Limb (tissue), 2 donors: ENCODE results near the gene SOCS3.

Source experiments
- DNase-seq, 2 donors: peaks; one replicate each; pipeline ENCODE4 v3.0.0-alpha.2; 2016; ENCODE audit errors: extremely low spot score in 2 of 2

SOCS3 gene

GRCh38 chr17:78330570-78331224, 29.2 kb downstream of the SOCS3 start:
- DNase-seq = no peak

- DNase-seq = no peak
These were observed 30.4 kb downstream of the SOCS3 start for GRCh38 chr17:78329263-78330059.

DNA sequence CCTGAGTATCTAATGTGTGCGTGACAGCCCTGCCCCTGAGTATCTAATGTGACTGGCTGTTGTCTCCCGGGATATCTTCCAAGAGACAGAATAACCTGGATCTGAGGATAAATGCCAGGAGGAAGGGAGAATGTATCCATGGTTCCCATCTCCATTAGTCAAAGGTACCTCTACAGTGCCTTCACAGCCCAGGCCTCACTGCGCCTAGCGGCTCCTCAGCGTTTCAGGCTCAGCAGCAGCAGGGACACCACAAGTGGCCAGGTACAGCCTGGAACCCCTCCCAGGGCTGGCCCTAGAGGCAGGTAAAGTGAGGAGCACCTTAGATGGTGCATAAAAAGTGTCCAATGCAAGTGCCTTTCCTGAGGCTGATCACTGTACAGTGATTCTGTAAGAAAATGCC, 32.0 kb downstream of the SOCS3 start:
- no peak for DNase-seq

DNA sequence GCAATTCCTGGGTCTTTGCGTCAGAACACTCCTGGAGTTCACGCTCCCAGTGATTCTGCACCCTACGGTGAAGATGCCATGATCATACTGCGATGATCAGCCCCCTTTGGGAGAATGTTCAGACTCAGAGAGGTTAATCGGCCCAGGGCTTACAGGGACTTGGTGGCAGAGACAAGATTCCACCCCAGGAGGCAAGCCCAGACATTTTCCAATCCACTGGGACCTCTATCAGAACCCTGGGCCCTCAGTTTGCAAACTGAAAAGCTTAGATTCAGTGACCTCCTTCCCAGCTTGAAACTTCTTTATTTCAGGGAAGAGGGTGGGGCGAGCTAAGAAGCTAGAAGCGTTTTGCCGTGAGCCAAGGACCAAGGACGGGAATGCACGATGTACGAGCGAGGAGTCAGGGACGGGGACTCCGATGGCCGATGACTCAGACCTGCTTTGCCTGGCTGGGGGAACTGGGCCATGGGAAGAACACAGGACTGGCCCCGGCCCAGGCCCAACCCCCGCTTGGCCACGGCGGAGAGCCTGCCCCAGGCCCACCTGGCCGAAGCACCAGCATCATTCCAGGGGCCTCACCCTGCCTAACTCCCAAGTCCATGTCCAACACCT, 34.7 kb downstream of the SOCS3 start:
- no peak for DNase-seq

DNA sequence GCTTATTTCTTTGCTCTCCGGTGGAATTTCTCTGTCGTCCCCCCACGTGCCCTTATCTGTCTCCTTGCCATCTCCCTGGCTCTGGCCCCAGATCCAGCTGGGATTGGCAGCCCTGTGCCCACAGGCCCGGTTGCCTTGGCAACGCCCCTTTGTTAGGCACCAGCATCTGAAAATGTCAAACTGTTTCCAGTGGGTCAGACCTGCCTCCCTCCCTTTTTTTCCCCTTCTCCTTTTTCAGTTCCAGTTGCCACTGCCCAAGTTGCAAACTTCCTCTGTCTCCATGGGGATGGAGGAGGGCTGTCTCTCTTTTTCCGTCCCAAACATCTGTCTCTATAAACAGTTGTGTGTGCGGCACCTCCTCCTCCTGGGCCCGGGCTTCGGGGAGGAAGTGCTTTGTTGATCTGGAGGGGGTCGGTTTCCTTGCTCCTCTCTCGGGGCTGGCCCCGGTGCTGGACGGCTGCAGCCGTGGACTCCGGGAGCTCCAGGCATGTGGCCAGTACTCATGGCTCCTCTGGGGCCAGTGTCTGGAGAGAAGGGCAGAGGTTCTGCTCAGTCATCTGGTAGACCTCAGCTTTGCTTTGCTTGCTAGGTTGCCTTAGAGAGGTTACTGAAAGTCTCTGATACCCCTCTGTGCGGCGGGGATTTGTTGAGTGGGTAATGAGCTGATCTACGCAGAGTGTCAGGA, 35.3 kb downstream of the SOCS3 start:
- DNase-seq = peak; percentile 86 to 94

GRCh38 chr17:78323826-78324390, 36.0 kb downstream of the SOCS3 start:
- peak in 1 of 2 donors; percentile 63 for DNase-seq

DNA sequence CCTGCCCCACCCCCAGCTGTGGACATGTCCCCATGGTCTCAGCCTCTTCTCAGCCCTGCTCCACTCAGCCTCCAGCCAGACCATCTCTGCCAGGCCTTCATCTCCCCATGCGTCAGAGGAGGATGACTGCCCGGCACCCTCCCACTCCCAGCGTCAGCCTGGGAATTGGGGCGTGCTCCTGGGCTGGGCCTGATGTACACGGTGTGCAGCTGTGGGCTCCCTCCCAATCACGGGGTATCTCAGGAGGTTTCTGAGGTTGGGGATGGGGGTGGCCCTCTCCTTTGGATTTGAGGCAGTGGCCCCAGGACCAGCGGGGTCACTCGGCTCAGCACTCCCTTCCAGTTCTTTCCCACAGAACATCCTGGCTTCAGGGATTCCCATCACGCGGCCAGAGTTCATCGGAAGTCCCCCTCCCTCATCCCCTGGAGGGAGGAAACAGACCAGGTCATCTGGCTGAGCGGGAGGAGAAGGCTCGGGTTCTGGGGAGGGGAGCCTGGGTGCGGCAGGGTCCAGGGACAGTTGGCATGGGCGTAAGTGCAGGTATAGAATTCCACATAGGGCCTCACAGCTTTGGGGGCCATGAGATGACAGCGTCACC, 36.9 kb downstream of the SOCS3 start:
- DNase-seq = no peak

DNA sequence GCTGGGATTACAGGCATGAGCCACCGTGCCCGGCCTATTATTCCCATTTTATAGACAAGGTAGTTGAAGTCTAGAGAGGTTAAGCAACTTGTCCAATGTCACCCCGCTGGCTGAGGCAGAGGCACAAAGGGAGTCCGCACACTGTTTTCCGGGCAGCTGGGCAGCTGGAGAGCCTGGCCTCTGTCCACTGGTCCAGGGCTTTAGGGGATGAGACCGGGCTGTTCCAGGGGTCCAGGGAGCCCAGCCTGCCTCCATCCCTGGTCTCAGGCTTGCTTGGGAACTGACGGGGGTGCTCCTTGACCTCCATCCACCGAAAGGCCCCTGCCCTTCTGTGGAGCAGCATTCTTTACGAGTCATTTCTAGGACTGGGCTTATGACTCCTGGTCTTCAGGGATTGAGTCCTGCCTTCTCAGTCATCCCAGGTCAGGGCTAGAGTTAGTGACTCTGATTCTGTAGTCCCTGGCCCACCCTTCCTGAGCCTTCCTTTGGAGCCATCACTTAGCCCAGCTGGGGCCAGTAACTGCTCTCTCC, 37.5 kb downstream of the SOCS3 start:
- no peak for DNase-seq

- peak in 1 of 2 donors; percentile 29 for DNase-seq
These were observed 41.0 kb downstream of the SOCS3 start for GRCh38 chr17:78318843-78319242.

- DNase-seq = no peak
These were observed 41.5 kb downstream of the SOCS3 start for GRCh38 chr17:78318407-78318806.

DNA sequence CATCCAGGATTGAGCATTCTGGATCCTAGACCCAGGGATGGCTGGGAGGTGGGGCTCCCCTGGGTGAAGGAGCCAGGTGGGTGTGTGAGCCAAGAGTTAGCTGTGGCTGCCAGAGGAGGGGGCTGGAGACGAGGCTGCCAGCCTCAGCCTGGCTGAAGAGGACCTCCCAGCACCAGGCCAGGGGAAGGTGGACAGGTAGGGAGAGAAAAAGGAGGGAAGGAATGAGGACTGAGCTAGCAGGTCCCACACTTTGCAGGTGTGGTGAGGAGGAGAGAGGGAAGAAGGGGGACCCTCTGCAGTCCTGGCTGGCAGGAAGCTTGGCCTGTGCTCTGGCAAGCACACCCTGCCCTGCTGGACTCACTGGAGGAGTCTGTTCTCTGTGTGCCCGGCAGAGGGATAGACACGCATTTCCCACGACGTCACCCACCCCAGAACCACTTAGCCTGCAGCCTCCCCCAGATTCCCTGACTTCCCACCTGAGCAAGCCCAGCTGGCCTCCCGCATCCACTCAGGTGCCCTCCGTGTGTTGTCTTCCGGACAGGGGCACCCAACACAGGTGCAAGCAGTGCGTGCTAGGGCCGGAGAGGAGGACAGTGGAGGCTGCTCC, 42.0 kb downstream of the SOCS3 start:
- DNase-seq = peak in 1 of 2 donors; percentile 27

- DNase-seq = peak in 1 of 2 donors; percentile 57
These were observed 42.7 kb downstream of the SOCS3 start for GRCh38 chr17:78316867-78317789.

DNA sequence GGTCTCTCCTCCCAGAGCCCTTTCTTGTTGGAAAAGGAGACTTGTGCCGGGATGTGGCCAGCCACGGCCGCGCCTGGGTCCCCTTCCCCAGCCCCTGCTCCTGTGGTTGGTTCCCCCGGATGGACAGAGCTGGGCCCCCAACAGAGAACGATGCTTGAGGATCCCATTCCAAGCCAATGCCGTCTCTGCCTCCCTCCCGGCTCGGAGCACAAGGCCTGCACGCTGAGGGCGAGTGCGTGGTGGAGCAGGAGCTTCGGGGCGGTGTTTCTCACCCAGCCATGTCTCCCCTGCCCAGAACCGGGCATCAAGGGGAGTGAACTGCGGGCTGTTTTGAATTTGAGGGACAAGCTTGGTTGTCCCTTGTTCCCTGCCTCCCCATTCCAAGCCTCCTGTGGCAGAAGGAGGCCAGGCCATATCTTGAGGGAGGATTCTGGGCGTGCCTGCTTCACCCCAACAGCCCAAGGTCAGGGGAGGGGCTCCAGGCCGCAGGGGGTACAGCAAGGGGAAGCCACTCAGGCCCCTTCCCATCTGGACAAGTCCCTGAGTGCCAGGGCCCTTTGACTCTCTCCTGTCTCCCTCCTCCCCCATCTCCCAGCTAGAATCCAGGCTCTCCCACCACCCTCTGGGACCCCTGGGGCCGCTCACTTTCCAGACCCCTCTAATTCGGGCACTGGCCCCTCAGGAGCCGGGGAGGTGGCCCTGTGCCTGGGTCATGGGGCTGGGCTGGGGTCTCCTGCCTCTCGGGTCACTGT, 43.6 kb downstream of the SOCS3 start:
- peak in 1 of 2 donors; percentile 51 for DNase-seq

GRCh38 chr17:78315355-78316114, 44.3 kb downstream of the SOCS3 start:
- peak; percentile 76 to 77 for DNase-seq

DNA sequence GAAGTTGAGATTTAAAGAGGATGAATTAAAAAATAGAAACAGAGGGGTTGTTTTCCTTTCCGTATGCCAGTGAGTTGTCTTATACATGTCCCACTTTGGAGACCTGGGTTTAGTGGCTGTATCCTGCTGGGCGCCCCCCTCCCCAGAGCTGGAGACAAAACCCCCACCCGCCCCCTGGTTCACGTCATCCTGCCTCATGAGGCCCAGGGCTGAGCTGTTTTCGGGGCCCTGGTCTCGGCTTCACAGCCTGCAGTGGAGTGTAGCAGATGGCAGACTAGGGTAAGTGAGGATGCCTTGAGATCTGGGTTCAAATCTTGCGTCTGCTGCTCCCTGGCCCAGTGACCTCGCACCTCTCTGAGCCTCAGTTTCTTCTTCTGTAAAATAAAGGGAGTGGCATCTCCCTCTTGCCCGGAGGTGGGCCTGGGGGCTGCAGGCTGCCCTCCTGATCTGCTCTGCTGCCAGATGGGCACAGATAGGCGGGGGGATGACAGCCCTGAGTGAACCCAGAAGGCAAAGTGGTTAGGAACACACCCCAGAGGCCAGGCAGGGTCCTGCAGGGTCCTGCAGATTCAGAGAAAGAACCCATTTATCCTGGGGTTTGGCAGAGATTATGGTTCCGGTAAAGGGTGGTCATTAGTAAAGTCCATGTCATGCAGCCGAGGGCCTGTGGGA, 45.1 kb downstream of the SOCS3 start:
- peak in 1 of 2 donors; percentile 40 for DNase-seq

DNA sequence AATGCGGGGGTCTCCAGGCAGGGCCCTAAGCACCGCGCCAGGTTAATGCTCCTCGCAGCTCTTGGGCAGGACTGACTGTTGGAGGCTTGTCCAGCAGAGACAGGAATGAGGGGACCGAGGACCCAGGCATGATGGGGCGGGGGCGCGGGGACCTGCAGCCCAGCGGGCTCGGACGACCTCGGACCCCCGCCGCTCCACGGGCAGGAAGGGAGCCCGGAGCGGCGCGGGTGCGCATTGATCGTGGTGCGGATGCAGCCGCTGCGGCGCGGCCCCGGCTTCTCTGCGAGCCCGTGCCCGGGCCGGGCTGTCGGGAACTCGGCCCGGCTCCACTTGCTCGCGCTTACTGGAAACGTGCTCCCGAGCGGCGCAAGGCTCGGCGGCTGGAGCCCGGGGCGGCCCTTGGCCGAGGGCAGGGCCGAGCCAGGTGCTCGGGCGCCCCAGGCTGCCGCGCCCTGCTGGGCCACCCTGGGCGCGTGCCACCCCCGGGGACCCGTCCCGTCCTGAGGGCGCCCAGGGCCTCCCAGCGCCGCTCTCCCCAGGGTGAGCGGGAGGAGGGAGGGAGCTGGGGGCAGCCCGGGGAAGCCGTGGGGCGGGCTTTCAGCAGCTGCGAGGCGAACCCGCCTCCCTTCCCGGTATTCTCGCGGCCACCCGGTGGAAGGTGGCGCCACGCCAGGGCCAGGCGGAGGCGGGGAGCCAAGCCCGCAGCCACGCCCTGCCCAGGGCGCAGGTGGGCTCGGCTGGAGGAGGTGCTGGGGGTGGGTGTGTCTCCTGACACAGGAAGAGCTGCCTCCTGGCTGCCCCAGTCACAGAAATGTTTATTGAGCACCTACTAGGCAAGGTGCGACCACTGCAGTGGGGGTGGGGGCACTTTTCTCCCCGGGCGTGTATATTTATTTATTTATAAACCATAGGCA, 45.9 kb downstream of the SOCS3 start:
- DNase-seq = peak; percentile 71 to 88
